ENCODE results near the gene EDNRA.

The EDNRA gene

DNA sequence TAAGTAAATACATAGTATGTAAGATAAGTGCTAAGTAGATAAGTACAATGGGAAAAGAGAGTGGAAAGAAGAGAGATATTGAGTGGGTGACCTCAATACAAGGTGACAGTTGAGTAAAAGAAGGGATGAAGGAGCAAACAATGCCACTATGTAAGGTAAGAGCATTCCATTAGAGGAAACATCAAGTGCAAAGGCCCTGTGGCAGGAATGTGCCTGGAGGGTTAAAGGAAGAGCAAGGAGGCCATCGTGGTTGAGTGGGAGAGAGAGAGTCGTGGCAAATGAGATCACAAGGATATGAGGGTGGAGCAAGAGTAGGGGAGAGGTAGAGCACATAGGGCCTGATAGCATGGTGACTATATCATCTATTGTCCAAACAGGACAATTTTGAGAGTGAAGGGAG, 13.4 kb downstream of the EDNRA start:
- H2AFZ ChIP-seq (ENCODE audit: low read length) = no peak overlapping the region
- H4K20me1 ChIP-seq (ENCODE audit: insufficient read depth, low read length) = no peaks in the 10 kb centered on the region
- no peak overlapping the region for H3K9ac ChIP-seq (ENCODE audit: low read length)
- no peak overlapping the region for H3K27ac ChIP-seq (ENCODE audit: low read depth, low read length, poor library complexity, severe bottlenecking)
- no peaks in the 10 kb centered on the region for H3K27me3 ChIP-seq (ENCODE audit: insufficient read depth, low read length)
- H3F3A ChIP-seq (ENCODE audit: insufficient read depth, low read length) = no peaks in the 10 kb centered on the region
- H3K9me2 ChIP-seq (ENCODE audit: low read depth, low read length) = no peaks in the 10 kb centered on the region
- no peak overlapping the region for H3K4me2 ChIP-seq (ENCODE audit: low read length)
- H3K4me3 ChIP-seq (ENCODE audit: low read depth, low read length, poor library complexity, severe bottlenecking) = no peak overlapping the region
- no peaks in the 10 kb centered on the region for H3K79me2 ChIP-seq (ENCODE audit: insufficient read depth, low read length)
- TF ChIP-seq, protein P1, sequence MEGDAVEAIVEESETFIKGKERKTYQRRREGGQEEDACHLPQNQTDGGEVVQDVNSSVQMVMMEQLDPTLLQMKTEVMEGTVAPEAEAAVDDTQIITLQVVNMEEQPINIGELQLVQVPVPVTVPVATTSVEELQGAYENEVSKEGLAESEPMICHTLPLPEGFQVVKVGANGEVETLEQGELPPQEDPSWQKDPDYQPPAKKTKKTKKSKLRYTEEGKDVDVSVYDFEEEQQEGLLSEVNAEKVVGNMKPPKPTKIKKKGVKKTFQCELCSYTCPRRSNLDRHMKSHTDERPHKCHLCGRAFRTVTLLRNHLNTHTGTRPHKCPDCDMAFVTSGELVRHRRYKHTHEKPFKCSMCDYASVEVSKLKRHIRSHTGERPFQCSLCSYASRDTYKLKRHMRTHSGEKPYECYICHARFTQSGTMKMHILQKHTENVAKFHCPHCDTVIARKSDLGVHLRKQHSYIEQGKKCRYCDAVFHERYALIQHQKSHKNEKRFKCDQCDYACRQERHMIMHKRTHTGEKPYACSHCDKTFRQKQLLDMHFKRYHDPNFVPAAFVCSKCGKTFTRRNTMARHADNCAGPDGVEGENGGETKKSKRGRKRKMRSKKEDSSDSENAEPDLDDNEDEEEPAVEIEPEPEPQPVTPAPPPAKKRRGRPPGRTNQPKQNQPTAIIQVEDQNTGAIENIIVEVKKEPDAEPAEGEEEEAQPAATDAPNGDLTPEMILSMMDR (IDR thresholded peaks at IDR 0.05; ENCODE audit: low read length) = no peak
- no peak for TF ChIP-seq EZH2 (IDR thresholded peaks at IDR 0.05; ENCODE audit: borderline replicate concordance, low read length)
- no peaks in the 10 kb centered on the region for H3K4me1 ChIP-seq (ENCODE audit: insufficient read depth, low read length, severe bottlenecking)
- no peaks in the 10 kb centered on the region for H3K36me3 ChIP-seq (ENCODE audit: insufficient read depth, low read length)
- H3K9me3 ChIP-seq (ENCODE audit: low read length) = no peaks in the 10 kb centered on the region

DNA sequence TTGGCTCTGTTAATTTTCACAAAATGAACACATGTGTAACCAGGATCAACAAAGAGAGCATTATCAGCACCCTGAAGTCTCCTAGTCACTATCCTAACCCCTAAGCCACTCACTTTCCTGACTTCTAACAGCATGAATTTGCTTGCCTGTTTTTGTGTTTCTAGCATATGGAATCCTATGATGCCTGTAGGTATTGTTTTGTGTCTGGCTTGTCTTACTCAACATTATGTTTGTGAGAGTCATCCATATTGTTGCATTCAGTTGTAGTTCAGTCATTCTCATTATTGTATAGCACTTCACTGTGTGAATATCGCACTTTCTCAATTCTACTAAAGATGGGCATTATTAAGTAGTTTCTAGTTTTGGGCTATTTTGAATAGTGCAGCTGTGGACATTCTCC, 15.6 kb downstream of the EDNRA start:
- Histone ChIP-seq H3K9me2 (ENCODE audit: low read depth, low read length) (no peaks in the 10 kb centered on the region), H3K9me3 (ENCODE audit: low read length) (no peaks in the 10 kb centered on the region), H3K79me2 (ENCODE audit: insufficient read depth, low read length) (no peaks in the 10 kb centered on the region), H2AFZ (ENCODE audit: low read length) (no peak overlapping the region), H3K9ac (ENCODE audit: low read length) (no peak overlapping the region), H3K27ac (ENCODE audit: low read depth, low read length, poor library complexity, severe bottlenecking) (no peak overlapping the region), H3K4me3 (ENCODE audit: low read depth, low read length, poor library complexity, severe bottlenecking) (no peak overlapping the region), H3F3A (ENCODE audit: insufficient read depth, low read length) (no peaks in the 10 kb centered on the region), H3K27me3 (ENCODE audit: insufficient read depth, low read length) (no peaks in the 10 kb centered on the region), H3K4me2 (ENCODE audit: low read length) (no peak overlapping the region), H4K20me1 (ENCODE audit: insufficient read depth, low read length) (no peaks in the 10 kb centered on the region), H3K4me1 (ENCODE audit: insufficient read depth, low read length, severe bottlenecking) (no peaks in the 10 kb centered on the region), H3K36me3 (ENCODE audit: insufficient read depth, low read length) (no peaks in the 10 kb centered on the region)
- TF ChIP-seq, protein P1 (IDR thresholded peaks at IDR 0.05; ENCODE audit: low read length) = no peak
- no peak for TF ChIP-seq EZH2 (IDR thresholded peaks at IDR 0.05; ENCODE audit: borderline replicate concordance, low read length)

DNA sequence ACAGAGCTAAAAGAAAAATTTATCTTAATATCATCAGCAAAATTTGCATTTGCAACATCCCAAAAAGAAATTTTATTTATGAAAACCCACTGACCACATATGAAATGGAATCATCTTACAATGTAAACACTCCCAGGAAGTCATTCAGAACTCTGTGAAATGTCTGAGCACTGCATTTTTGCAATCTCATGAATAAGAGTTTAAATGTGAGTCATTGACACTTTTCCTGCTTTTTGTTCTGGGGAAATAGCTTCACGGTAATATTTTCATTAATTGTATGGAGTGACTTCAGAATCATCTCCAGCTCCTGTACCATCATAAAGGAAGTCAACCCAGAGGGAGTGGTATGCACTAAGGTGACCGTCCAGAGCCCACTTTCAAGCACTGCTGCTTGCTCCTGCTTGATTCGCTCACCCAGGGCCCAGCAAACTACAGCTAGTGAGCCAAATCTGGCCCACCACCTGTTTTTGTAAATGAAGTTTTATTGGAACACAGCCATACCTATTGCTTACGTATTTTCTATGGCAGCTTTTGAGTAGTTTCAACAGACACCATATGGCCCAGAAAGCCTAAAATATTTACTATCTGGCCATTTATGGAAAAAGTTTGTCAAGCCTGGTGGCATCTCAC, 17.2 kb downstream of the EDNRA start:
- no peaks in the 10 kb centered on the region for H3K9me2 ChIP-seq (ENCODE audit: low read depth, low read length)
- TF ChIP-seq, protein P1 (IDR thresholded peaks at IDR 0.05; ENCODE audit: low read length) = no peak
- TF ChIP-seq EZH2 (IDR thresholded peaks at IDR 0.05; ENCODE audit: borderline replicate concordance, low read length) = no peak
- no peaks in the 10 kb centered on the region for H3K9me3 ChIP-seq (ENCODE audit: low read length)
- no peaks in the 10 kb centered on the region for H3F3A ChIP-seq (ENCODE audit: insufficient read depth, low read length)
- H3K4me2 ChIP-seq (ENCODE audit: low read length) = no peak overlapping the region
- H3K79me2 ChIP-seq (ENCODE audit: insufficient read depth, low read length) = no peaks in the 10 kb centered on the region
- H3K27ac ChIP-seq (ENCODE audit: low read depth, low read length, poor library complexity, severe bottlenecking) = no peak overlapping the region
- no peaks in the 10 kb centered on the region for H3K36me3 ChIP-seq (ENCODE audit: insufficient read depth, low read length)
- H2AFZ ChIP-seq (ENCODE audit: low read length) = no peak overlapping the region
- no peak overlapping the region for H3K9ac ChIP-seq (ENCODE audit: low read length)
- H3K4me1 ChIP-seq (ENCODE audit: insufficient read depth, low read length, severe bottlenecking) = no peaks in the 10 kb centered on the region
- no peaks in the 10 kb centered on the region for H3K27me3 ChIP-seq (ENCODE audit: insufficient read depth, low read length)
- no peaks in the 10 kb centered on the region for H4K20me1 ChIP-seq (ENCODE audit: insufficient read depth, low read length)
- no peak overlapping the region for H3K4me3 ChIP-seq (ENCODE audit: low read depth, low read length, poor library complexity, severe bottlenecking)

Measured in OCI-LY1 (cell line).